K562 (cell line): ENCODE data around the gene ARHGAP42.

ENCODE experiments used
- ADNP ChIP-seq: fragments of 200-800 bp; sonication (Bioruptor generic); IDR thresholded peaks from 2 replicates; pipeline ENCODE4 v1.6.1; 2016; ENCODE audit warnings: missing genetic modification characterization, missing compliant biosample characterization
- CTCF ChIP-seq, 3 experiments: IDR thresholded peaks in 2 of 3; conservative IDR thresholded peaks in 1 of 3; 2 replicates each; pipeline ENCODE4 v1.5.1; 2011 to 2012; ENCODE audit warnings: low read length in 3 of 3, mild to moderate bottlenecking in 3 of 3, control low read depth in 2 of 3, improper control_type of control experiment in 1 of 3, inconsistent platforms in 1 of 3, low read depth in 1 of 3, mixed read lengths in 1 of 3, moderate library complexity in 1 of 3; ENCODE audit not compliant: insufficient read depth in 2 of 3
- EGR1 ChIP-seq: fragments of 450-650 bp; conservative IDR thresholded peaks from 2 replicates; pipeline ENCODE4 v1.6.1; 2017; ENCODE audit warnings: mild to moderate bottlenecking
- FOXP4 ChIP-seq: sonication (generic); formaldehyde crosslinking; IDR thresholded peaks from 2 replicates; pipeline ENCODE4 v1.8.0; 2022; ENCODE audit warnings: mild to moderate bottlenecking, missing genetic modification reagents, borderline replicate concordance
- GATAD2A ChIP-seq: fragments of 450-650 bp; IDR thresholded peaks from 2 replicates; pipeline ENCODE4 v1.6.1; 2017
- MYNN ChIP-seq, 2 experiments: sonication (generic); formaldehyde crosslinking in 1 of 2; IDR thresholded peaks; 2 replicates each; pipeline versions ENCODE4 v1.5.0 to v1.6.1; 2016 to 2020; ENCODE audit warnings: antibody characterized with exemption in 1 of 2, missing genetic modification reagents in 1 of 2
- POLR2A ChIP-seq: fragments of 450-650 bp; conservative IDR thresholded peaks from 2 replicates; pipeline ENCODE4 v1.6.1; 2016
- RBM22 ChIP-seq: fragments of 200-400 bp; formaldehyde crosslinking; IDR thresholded peaks from 2 replicates; pipeline ENCODE4 v1.6.1; 2018; ENCODE audit warnings: low read length, low read depth; ENCODE audit not compliant: poor library complexity, severe bottlenecking
- RFX5 ChIP-seq: IDR thresholded peaks from 2 replicates; pipeline ENCODE4 v1.6.1; 2011; ENCODE audit warnings: low read depth, mild to moderate bottlenecking, improper control_type of control experiment, low read length
- TFE3 ChIP-seq: fragments of 450-650 bp; formaldehyde crosslinking; IDR thresholded peaks from 2 replicates; pipeline ENCODE4 v1.4.0; 2020; ENCODE audit warnings: mild to moderate bottlenecking, mixed read lengths
- ZZZ3 ChIP-seq: fragments of 450-650 bp; IDR thresholded peaks from 2 replicates; pipeline ENCODE4 v1.6.1; 2016; ENCODE audit warnings: antibody characterized with exemption, mild to moderate bottlenecking, moderate library complexity

GRCh38 chr11:100695911-100696310 lies 8.8 kb downstream of the ARHGAP42 start:
- TF ChIP-seq TFE3 (CRISPR knock-in tag) (no peak), MYNN (IDR thresholded peaks at IDR 0.05) (no peak), MYNN (CRISPR knock-in tag; IDR thresholded peaks at IDR 0.05) (no peak), CTCF (IDR thresholded peaks at IDR 0.05 in 2 of 3, conservative IDR thresholded peaks at IDR 0.05 in 1 of 3; ENCODE audit: insufficient read depth in 2 of 3, low read depth in 1 of 3, low read length in 3 of 3) (no peak), EGR1 (no peak), RBM22 (no peak), GATAD2A (no peak), POLR2A (no peak), FOXP4 (CRISPR knock-in tag) (no peak), RFX5 (no peak), ADNP (tag) (no peak), ZZZ3 (no peak)
